Stimulated activated CD4-positive, alpha-beta T cell treated with anti-CD3 and anti-CD28 coated beads, Interleukin-2, amount 100 ng/mL, for 4 hours (primary cell): ENCODE data around the gene PHOX2B.
"Not testable (repeated sequence)": the region's sequence is repeated elsewhere in the genome, so short reads cannot be mapped to it uniquely, and the experiment has no call there.

Experiments
- DNase-seq: peaks from one replicate; pipeline ENCODE4 v3.0.0-alpha.2; 2020; ENCODE audit warnings: low read depth

Gene PHOX2B

GRCh38 chr4:41712425-41712824, 36.1 kb downstream of the PHOX2B start:
- no peak for DNase-seq

- DNase-seq, result not testable (repeated sequence)
Measured at GRCh38 chr4:41711654-41712053, 36.9 kb downstream of the PHOX2B start.

DNA sequence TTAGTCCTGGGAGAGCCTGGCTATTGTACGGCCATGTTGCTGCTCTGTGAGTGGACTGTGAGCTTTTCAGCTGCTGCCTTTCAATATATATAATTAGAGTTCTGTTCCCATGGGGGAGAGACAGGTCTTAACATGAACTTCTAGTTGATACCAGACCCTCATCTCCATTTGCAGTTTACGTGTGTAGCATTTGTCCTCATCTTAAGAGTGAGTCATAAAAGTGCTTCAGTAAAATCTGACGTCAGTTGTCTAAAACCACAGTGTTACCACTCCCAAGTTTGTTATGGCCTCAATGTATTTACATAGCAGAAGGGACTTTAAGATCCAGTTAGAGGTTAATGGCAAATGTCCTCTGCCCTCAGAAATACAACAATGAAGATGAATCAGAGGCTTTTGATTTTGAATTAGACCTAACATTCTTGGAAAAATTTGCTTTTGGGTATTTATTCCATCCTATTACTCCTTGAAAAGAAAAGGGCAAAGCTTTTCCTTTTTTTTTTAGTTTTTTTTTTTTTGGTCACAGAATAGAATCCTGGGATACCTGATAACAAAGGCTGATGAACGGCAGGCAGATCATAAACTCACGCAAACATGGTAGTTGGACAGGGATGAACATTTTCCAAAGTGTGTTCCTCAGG, 38.6 kb downstream of the PHOX2B start:
- DNase-seq, result no peak

DNA sequence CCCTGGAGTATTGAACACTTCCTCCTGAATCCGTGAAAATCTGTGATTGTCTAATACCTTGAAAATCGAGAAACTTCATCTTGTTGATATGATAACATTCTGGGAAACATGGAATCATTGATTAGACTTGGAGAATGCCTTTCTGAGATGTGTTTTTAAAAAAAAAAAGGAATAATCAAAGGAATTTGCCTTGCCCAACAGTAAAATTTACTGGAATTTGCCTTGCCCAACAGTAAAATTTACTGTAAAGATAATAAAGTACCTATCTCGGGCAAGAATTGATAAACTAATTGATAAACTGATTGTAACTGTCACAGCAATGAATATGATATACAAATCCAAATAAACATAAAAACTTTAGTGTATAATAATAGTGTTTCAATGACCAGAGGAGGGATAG, 44.7 kb downstream of the PHOX2B start:
- no peak for DNase-seq

DNA sequence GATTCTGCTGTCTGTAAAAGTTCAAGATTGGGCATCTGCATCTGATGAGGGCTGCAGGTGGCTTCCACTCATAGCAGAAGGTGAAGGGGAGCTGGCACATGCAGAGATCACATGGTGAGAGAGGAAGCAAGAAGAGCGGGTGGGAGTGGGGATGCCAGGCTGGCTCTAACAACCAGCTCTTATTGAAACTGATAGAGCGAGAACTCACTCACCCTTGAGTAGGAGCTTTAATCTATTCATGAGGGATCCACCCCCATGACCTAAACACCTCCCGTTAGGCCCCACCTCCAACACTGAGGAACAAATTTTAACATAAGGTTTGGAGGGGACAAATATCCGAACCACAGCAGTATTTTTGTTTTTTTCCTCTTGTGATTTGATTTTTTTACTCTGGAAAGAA, 45.8 kb downstream of the PHOX2B start:
- DNase-seq, result no peak

- DNase-seq, result no peak
Measured at GRCh38 chr4:41701983-41702382, 46.5 kb downstream of the PHOX2B start.

- no peak for DNase-seq
Measured at GRCh38 chr4:41696763-41697162, 51.8 kb downstream of the PHOX2B start.

DNA sequence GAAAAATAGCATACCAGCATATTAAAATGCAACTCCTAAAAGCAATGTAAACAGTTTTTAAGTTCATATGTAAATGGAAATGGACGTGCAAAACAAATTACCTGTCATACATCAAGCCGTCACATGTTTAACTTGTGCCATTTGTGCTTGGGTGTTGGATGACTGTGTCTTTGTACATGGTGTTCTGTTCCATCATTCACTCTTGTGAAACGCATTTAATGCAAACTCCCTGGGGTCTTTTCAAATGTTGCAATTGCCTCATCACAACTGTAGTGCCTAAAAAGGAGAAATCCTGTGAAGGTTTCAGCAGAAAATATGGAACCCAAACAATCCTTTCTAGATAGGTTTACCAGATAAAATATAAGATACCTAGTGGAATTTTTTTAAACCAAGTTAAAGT, 52.4 kb downstream of the PHOX2B start:
- no peak for DNase-seq
